SK-MEL-5 (cell line): Measurements from ENCODE around the gene ABCG5. TPM values are rescaled to one million over a fixed set of nuclear protein-coding genes. Genes with fewer than 3 reads are reported as not detected.

Source experiments
- DNase-seq: peaks from one replicate; pipeline ENCODE4 v3.0.0-alpha.2; 2016; ENCODE audit warnings: low read depth, low spot score
- in situ Hi-C: cut with HindIII; loops from 2 replicates; pipeline ENCODE4 v1.10.0; 2016; ENCODE audit warnings: low sequenced_read_pairs, high pct_unique_total_duplicates, low pct_unique_long_range_greater_than_20kb
- small RNA-seq, 2 experiments: library from RNA; depleted of rRNA; stranded (forward); fragments of <200 nt; gene quantifications; one replicate each; pipeline ENCODE3, GENCODE V24; 2014
- total RNA-seq: library from RNA; depleted of rRNA; stranded (reverse); fragments of >200 nt; shearing (Covaris generic); gene quantifications from 2 replicates; pipeline ENCODE4 v1.2.3, GENCODE V29; 2014; rRNA removed

The ABCG5 gene
- total RNA-seq, 1 experiment from 2014 or later, result 0.08 TPM

DNA sequence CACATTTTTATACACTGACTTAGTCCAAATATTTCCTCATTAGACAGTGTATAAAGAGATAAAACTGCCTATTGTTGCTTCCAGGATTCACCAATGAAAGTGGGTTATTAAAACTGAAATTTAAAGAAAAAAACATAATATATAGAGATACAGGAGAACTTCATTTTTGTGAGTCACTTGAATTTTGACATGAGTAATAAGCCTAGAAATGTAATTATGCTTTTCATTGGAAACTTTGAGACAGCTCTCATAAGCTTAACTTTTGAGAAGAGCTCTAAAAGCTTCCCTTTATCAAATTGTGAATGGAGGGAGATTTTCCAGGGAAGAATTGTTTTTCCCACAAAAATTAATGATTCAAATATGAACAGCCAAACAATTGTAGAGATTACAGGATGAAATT, 50.7 kb downstream of the ABCG5 start:
- in situ Hi-C loops, result no loop called here
- no peak for DNase-seq

DNA sequence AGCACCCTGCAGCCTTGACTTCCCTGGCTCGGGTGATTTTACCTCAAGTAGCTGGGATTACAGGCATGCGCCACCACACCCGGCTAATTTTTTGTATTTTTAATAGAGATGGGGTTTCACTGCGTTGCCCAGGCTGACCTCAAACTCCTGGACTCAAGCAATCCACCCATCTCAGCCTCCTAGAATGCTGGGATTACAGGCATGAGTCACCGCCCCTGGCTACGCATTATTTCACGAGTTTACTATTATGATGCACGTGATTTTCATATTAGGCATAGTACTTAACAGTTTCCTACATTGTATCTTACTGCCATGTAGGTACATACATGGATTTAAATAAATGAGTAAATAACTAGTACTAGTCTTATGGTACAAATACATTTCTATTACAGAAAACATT, 60.4 kb downstream of the ABCG5 start:
- in situ Hi-C loops, result no loop called here
- peak; percentile 48 for DNase-seq

DNA sequence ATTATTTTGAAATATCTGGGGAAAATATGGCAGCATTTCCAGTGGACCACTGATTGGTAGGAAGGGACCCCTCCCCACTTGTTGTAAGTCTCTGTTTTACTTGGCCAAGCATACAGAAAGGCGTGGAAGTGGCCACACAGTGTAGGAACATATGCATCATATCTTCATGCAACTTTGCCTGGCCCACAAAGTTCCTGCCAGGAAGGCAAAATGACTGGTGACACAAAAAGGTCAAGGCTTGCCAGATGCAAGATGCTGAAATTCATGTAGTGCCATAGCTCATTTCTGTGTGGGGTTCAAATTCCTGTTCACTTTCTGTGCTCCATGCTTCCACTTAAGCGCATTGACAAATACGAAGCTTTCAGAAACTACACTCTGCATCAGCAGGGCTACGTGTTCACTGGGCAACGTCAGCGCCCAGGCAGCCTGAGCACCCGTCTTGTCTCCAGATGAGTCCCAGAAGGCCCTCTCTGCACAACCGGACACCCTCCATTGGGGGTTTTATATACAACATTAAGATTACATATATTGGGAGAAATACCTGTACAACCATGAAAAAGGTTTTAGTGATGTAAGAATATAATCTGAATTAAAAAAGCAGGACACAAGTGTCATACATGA, 61.2 kb downstream of the ABCG5 start:
- in situ Hi-C loops, result no loop called here

DNA sequence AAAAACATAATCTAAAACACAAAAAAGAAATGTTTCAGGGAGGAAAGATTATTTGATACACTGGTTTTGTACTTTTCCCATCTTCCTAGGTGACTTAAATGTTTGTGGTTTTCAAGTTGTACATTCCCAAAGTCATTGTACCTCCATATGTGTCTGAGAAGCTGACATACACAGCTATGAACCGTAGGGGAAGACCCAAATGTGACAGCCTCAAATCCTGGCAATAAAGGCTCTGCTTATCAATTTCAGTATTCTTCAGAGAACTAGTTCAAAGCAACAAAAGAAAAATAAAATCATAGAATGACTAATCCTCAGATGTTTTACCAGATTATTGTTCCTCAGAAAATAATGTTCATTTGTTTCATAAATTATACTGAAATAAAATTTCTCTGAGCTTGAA, 62.3 kb downstream of the ABCG5 start:
- in situ Hi-C loops, result no loop called here
- DNase-seq, result no peak

More for the DNA sequence above, 61.2 kb downstream of the ABCG5 start:
- no peak for DNase-seq

DNA sequence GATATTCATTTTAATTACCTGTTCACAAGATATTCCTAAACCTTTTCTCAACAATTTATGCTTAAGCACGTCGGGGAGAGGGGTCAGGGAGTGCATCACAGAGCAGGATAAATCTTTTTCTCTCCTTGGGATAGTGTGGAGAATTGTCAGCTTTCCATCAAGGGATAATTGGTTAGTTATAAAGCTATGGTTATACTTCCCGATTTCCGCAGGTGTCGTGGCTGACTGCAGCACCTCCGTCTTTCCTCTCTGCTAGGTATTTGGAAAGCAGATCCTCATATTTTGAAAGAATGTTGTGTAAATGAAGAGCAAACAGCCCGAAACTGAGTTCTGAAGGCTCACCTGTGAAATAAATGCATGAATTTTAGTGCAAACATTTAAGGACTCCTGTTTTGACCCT, 64.0 kb downstream of the ABCG5 start:
- in situ Hi-C loops, result no loop called here
- no peak for DNase-seq

DNA sequence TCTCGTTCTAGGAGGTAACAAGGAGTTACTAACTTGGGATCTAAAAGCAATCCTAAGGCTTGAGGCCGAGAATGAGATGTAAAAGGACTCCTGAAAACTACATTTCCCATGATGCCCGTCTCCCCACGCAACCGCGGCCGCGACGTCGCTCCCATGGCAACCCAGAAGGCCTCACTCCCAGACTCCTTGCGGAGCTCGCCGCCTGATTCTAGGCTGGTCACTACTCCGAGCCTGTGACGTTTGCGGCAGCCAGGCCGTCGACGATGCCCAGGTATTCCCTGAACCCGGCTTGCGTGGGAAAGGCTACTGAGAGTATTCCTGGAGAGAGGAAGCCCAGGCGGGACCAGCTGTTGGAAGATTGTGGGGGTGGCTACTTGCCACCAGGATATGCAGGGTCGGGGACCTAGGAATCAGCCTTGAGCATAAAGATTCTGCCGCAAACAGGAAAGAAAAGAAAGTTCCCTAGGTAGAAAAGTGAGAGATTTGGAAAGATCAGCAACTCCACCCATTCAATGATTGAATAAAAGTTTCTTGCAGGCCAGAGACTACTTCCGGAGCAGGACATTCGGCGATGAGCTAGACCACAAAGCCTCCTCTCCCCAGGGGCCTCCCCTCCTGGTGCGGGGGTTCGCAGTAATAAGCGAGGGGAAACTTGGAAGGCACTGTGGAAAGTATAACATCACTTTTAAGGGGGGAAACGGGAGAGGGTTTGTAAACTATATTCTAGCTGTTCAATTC, 64.6 kb downstream of the ABCG5 start, which contains the start of gene DYNC2LI1:
DYNC2LI1 (plus strand) TSS at position 164 of the 738 bp plus-strand sequence; CDS start at position 264, 100 bp downstream.
- in situ Hi-C loops, result no loop called here
- peak; percentile 98 for DNase-seq

DNA sequence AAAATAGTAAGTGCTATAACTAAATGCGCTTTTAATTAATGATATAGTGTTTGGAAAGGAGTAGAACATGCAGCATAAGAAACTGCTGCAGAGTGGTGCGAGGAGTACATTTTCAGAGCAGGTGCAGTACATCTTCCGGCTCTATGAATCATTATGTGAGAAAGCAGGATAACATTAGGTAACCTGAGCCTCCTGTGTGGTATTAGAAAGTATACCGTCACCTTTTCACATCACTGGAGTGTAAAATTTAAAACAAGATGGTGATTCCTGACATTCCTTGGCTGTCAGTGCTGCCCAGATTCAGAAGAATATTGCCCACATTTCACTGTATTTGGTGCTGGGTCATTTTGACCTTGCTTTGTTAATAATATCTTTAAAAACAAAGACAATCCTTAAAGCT, 72.6 kb downstream of the ABCG5 start:
- in situ Hi-C loops, result no loop called here

DNA sequence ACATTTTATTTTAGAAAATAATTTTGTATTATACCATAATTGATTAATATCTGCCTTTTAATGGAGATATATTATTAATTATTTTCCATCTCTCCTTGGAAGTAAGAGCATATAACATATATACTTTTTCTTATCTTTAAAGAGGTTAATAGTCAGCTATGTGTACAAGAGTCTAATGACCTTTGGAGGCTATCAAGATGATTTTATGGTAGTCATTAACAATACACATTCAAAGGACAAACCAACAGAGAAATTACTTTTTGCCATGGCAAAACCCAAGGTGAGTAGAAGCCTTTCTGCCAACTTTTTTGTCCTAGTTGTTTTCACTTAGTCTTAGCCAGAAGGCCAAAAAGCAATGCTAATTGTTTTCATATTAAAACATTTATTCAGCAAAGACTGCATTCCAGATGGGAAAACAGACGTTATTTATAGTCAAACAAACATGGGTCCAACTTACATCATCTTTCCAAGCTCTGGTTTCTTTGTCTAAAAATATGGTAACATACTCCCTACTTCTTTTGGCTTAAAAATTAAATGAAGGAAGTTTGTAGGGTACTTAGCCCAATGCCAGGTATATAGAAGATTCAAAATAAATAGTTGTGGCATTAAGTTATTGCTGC, 74.4 kb downstream of the ABCG5 start:
- in situ Hi-C loops, result no loop called here
- no peak for DNase-seq

More for the DNA sequence above, 72.6 kb downstream of the ABCG5 start:
- DNase-seq, result no peak

DNA sequence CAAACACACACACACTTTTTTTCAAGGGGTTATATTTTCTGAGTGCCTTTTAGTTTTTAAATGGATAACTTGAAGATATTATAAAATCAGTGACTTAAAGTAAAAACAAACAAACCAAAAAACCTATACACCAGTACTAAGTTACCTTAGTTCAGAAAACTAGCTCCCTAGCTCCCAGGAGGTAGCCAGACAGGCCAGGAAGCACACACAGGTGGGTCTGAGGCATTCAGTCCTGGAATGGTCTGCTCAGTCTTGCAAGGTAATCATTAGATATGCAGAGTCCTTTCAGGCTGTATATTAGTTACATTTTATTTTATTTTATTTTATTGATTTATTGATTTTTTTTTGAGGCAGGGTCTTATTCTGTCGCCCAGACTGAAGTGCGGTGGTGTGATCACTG, 75.5 kb downstream of the ABCG5 start:
- in situ Hi-C loops, result no loop called here
- DNase-seq, result no peak

Small RNA genes within 50 kb of the gene (small RNA-seq; reads per million reads assigned to genes)
- 0 reads per million in 2 experiments for gene RN7SKP66

Other genes with a start within 250 kb of the ABCG5 start
- 50.3 and 57.3 TPM in 2 replicates for gene THADA, start 242.8 kb downstream of the ABCG5 start, total RNA-seq
- gene PLEKHH2, start 201.6 kb downstream of the ABCG5 start, total RNA-seq, result 17.6 and 20.9 TPM in 2 replicates
- 1.0 and 1.2 TPM in 2 replicates for gene C1GALT1C1L, start 162.4 kb downstream of the ABCG5 start, total RNA-seq
- 61.7 and 75.9 TPM in 2 replicates for gene DYNC2LI1, start 64.8 kb downstream of the ABCG5 start, total RNA-seq
- gene ABCG8, start 132 bp upstream of the ABCG5 start, total RNA-seq, result not detected in 2 replicates
- gene LRPPRC, start 157.2 kb upstream of the ABCG5 start, total RNA-seq, result 162 and 169 TPM in 2 replicates